CD14-positive monocyte (primary cell): ENCODE measurements around the gene CHST3. TPM values are rescaled to one million over a fixed set of nuclear protein-coding genes. Genes with fewer than 3 reads are reported as not detected.
A peak's percentile ranks its signal among the peaks of the same experiment; 100 is the strongest.

Experiments
- DNase-seq, 3 donors: peaks; one replicate each; pipeline ENCODE4 v3.0.0-alpha.2; 2011 to 2022
- H2AFZ ChIP-seq: 2 replicates; pipeline ENCODE4 v1.6.0; 2012; ENCODE audit warnings: mild to moderate bottlenecking, low read depth, low read length, inconsistent platforms; ENCODE audit not compliant: insufficient read depth, poor library complexity, severe bottlenecking
- H3K27ac ChIP-seq, 2 donors: 1 replicate in 1 of 2; 2 replicates in 1 of 2; pipeline ENCODE4 v1.5.1; 2012 to 2013; ENCODE audit warnings: low read length in 2 of 2, control low read depth in 1 of 2, inconsistent platforms in 1 of 2, low read depth in 1 of 2, mild to moderate bottlenecking in 1 of 2
- H3K27me3 ChIP-seq, 2 donors: one replicate each; pipeline versions ENCODE4 v1.6.0 to v1.6.1; 2011 to 2013; ENCODE audit warnings: low read length in 2 of 2; ENCODE audit not compliant: control insufficient read depth in 2 of 2, insufficient read depth in 2 of 2
- H3K36me3 ChIP-seq, 2 donors: replicated peaks in 1 of 2; 1 replicate in 1 of 2; 2 replicates in 1 of 2; pipeline versions ENCODE4 v1.5.1 to v1.6.1; 2012 to 2013; ENCODE audit warnings: low read length in 2 of 2, control low read depth in 1 of 2, inconsistent platforms in 1 of 2, mild to moderate bottlenecking in 1 of 2; ENCODE audit not compliant: insufficient read depth in 2 of 2, control insufficient read depth in 1 of 2
- H3K4me1 ChIP-seq, 2 donors: 1 replicate in 1 of 2; 2 replicates in 1 of 2; pipeline versions ENCODE4 v1.5.1 to v1.6.1; 2012 to 2013; ENCODE audit warnings: low read length in 2 of 2, control low read depth in 1 of 2, inconsistent platforms in 1 of 2, mild to moderate bottlenecking in 1 of 2, moderate library complexity in 1 of 2; ENCODE audit not compliant: insufficient read depth in 2 of 2, control insufficient read depth in 1 of 2
- H3K4me2 ChIP-seq: replicated peaks from 2 replicates; pipeline ENCODE3; 2012; ENCODE audit warnings: low read length, moderate library complexity, mild to moderate bottlenecking; ENCODE audit not compliant: poor library complexity, severe bottlenecking; ENCODE audit errors: extremely low read depth
- H3K4me3 ChIP-seq, 3 experiments: fragments of 200-600 bp in 1 of 3; sonication (generic) in 1 of 3; replicated peaks in 1 of 3; 1 replicate in 2 of 3; 2 replicates in 1 of 3; pipeline ENCODE4 v1.5.1; 2011 to 2013; ENCODE audit warnings: low read length in 3 of 3, mild to moderate bottlenecking in 3 of 3, control low read depth in 2 of 3, low read depth in 2 of 3, inconsistent platforms in 1 of 3, moderate library complexity in 1 of 3
- H3K79me2 ChIP-seq: 2 replicates; pipeline ENCODE4 v1.6.0; 2012; ENCODE audit warnings: mild to moderate bottlenecking, control low read depth, inconsistent platforms, low read length, moderate library complexity; ENCODE audit not compliant: insufficient read depth
- H3K9ac ChIP-seq: 2 replicates; pipeline ENCODE4 v1.6.0; 2017; ENCODE audit warnings: low read length, mild to moderate bottlenecking; ENCODE audit not compliant: insufficient read depth, poor library complexity, severe bottlenecking
- H3K9me3 ChIP-seq, 2 donors: replicated peaks in 1 of 2; 1 replicate in 1 of 2; 2 replicates in 1 of 2; pipeline versions ENCODE4 v1.5.1 to v1.6.1; 2012 to 2013; ENCODE audit warnings: low read length in 2 of 2, control low read depth in 1 of 2; ENCODE audit not compliant: control insufficient read depth in 1 of 2, insufficient read depth in 1 of 2
- H4K20me1 ChIP-seq: 2 replicates; pipeline ENCODE4 v1.6.0; 2012; ENCODE audit warnings: mild to moderate bottlenecking, low read length, control low read depth, moderate library complexity; ENCODE audit not compliant: insufficient read depth
- H3K27ac Mint-ChIP-seq, 7 donors: one replicate each; pipeline ENCODE4 v1.8.0; 2020; ENCODE audit warnings: mild to moderate bottlenecking in 7 of 7, mixed read lengths in 7 of 7, moderate library complexity in 6 of 7, inconsistent platforms in 2 of 7
- H3K27me3 Mint-ChIP-seq, 3 donors: one replicate each; pipeline ENCODE4 v1.8.0; 2021 to 2022; ENCODE audit warnings: low read depth in 3 of 3, mild to moderate bottlenecking in 3 of 3, mixed read lengths in 3 of 3, moderate library complexity in 3 of 3, inconsistent platforms in 1 of 3
- H3K36me3 Mint-ChIP-seq, 2 donors: one replicate each; pipeline ENCODE4 v1.8.0; 2020; ENCODE audit warnings: mixed read lengths in 2 of 2, inconsistent platforms in 1 of 2, mild to moderate bottlenecking in 1 of 2
- H3K4me1 Mint-ChIP-seq: one replicate; pipeline ENCODE4 v1.8.0; 2020; ENCODE audit warnings: mild to moderate bottlenecking, mixed read lengths
- H3K4me3 Mint-ChIP-seq, 2 donors: one replicate each; pipeline ENCODE4 v1.8.0; 2020; ENCODE audit warnings: mild to moderate bottlenecking in 2 of 2, mixed read lengths in 2 of 2, moderate library complexity in 1 of 2
- H3K9me3 Mint-ChIP-seq, 7 donors: one replicate each; pipeline ENCODE4 v1.8.0; 2020 to 2022; ENCODE audit warnings: mixed read lengths in 7 of 7, mild to moderate bottlenecking in 6 of 7, moderate library complexity in 6 of 7, inconsistent platforms in 2 of 7
- CTCF ChIP-seq: fragments of 200-600 bp; IDR thresholded peaks from one replicate; pipeline ENCODE4 v1.8.0; 2022; ENCODE audit warnings: antibody characterized with exemption, mild to moderate bottlenecking
- WGBS: methylation state at CpG from one replicate; pipeline ENCODE4 v1.1.5; 2013; ENCODE audit warnings: missing lambda C conversion rate; ENCODE audit not compliant: insufficient coverage; 5-methylcytosine and 5-hydroxymethylcytosine counted together
- intact Hi-C, 2 donors: fragments of 100-400 bp; cut with micrococcal nuclease; formaldehyde crosslinking; loops; one replicate each; pipeline versions ENCODE4 v1.15.0 to v1.15.1; 2023
- polyA plus RNA-seq, 3 donors: library from polyadenylated mRNA; depleted of rRNA in 1 of 3; unstranded in 2 of 3; stranded (reverse) in 1 of 3; fragments of 300-500 nt in 2 of 3; fragments of >200 nt in 1 of 3; fragmentation: Illumina TruSeq in 2 of 3; gene quantifications; 1 replicate in 2 of 3; 2 replicates in 1 of 3; pipeline ENCODE4 v1.2.3, GENCODE V29; 2012 to 2021

Gene CHST3
- polyA plus RNA-seq, 3 donors, result not detected

GRCh38 chr10:71941318-71941717, 22.9 kb upstream of the CHST3 start:
- H3K4me3 ChIP-seq, result no peak overlapping the region
- peaks cover 10 to 11% of the 10 kb centered on the region in 2 donors for H3K4me1 ChIP-seq
- no peaks in the 10 kb centered on the region for H3K79me2 ChIP-seq
- Mint-ChIP-seq H3K4me3 (no peak overlapping the region), H3K9me3 (peaks cover 48 to 94% (median 77%) of the 10 kb centered on the region in 7 donors), H3K36me3 (no peaks in the 10 kb centered on the region), H3K27me3 (peaks cover 1 to 3% (median 3%) of the 10 kb centered on the region in 3 donors), H3K27ac (no peak overlapping the region), H3K4me1 (peaks cover 9% of the 10 kb centered on the region)
- H4K20me1 ChIP-seq, result no peaks in the 10 kb centered on the region
- intact Hi-C loops, result no loop called here
- no peak overlapping the region for H3K9ac ChIP-seq
- DNase-seq, result no peak
- no peak overlapping the region for H3K4me2 ChIP-seq
- H2AFZ ChIP-seq, result no peak overlapping the region
- TF ChIP-seq CTCF, result no peak
- no peak overlapping the region for H3K27ac ChIP-seq
- H3K36me3 ChIP-seq, result no peaks in the 10 kb centered on the region
- WGBS, result no CpG with 5 or more reads among the region's 8 CpGs
- peaks cover 74 to 79% of the 10 kb centered on the region in 2 donors for H3K9me3 ChIP-seq
- H3K27me3 ChIP-seq, result no peaks in the 10 kb centered on the region

- DNase-seq, result no peak
- H4K20me1 ChIP-seq, result no peaks in the 10 kb centered on the region
- Mint-ChIP-seq H3K4me3 (no peak overlapping the region), H3K27ac (no peak overlapping the region), H3K4me1 (no peaks in the 10 kb centered on the region), H3K36me3 (no peaks in the 10 kb centered on the region), H3K27me3 (peaks cover 0 to 2% (median 2%) of the 10 kb centered on the region in 3 donors), H3K9me3 (peaks cover 8 to 83% (median 72%) of the 10 kb centered on the region in 7 donors)
- 100% methylated on average over 5 of the region's 8 CpGs for WGBS
- no peak overlapping the region for H3K9ac ChIP-seq
- peak overlapping the region in 1 of 3 experiments; percentile 24 for H3K4me3 ChIP-seq
- H3K4me1 ChIP-seq, result no peaks in the 10 kb centered on the region
- no peaks in the 10 kb centered on the region for H3K27me3 ChIP-seq
- no peak overlapping the region for H2AFZ ChIP-seq
- no peak overlapping the region for H3K4me2 ChIP-seq
- no peaks in the 10 kb centered on the region for H3K79me2 ChIP-seq
- intact Hi-C loops, result no loop called here
- TF ChIP-seq CTCF, result no peak
- H3K36me3 ChIP-seq, result no peaks in the 10 kb centered on the region
- H3K9me3 ChIP-seq, result peaks cover 78 to 80% of the 10 kb centered on the region in 2 donors
- no peak overlapping the region for H3K27ac ChIP-seq
Observed at GRCh38 chr10:71945819-71946474, 18.2 kb upstream of the CHST3 start.
